GM18511 (cell line): ENCODE measurements around the gene CYP2A13.
"Not testable (repeated sequence)": the region's sequence is repeated elsewhere in the genome, so short reads cannot be mapped to it uniquely, and the experiment has no call there.

Experiments used
- ATAC-seq: cut with Tn5 transposase; IDR thresholded peaks from one replicate; pipeline ENCODE4 v1.9.1; 2021; ENCODE audit warnings: mild to moderate bottlenecking, moderate library complexity; ENCODE audit not compliant: unreplicated experiment

The CYP2A13 gene, protein sequence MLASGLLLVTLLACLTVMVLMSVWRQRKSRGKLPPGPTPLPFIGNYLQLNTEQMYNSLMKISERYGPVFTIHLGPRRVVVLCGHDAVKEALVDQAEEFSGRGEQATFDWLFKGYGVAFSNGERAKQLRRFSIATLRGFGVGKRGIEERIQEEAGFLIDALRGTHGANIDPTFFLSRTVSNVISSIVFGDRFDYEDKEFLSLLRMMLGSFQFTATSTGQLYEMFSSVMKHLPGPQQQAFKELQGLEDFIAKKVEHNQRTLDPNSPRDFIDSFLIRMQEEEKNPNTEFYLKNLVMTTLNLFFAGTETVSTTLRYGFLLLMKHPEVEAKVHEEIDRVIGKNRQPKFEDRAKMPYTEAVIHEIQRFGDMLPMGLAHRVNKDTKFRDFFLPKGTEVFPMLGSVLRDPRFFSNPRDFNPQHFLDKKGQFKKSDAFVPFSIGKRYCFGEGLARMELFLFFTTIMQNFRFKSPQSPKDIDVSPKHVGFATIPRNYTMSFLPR

DNA sequence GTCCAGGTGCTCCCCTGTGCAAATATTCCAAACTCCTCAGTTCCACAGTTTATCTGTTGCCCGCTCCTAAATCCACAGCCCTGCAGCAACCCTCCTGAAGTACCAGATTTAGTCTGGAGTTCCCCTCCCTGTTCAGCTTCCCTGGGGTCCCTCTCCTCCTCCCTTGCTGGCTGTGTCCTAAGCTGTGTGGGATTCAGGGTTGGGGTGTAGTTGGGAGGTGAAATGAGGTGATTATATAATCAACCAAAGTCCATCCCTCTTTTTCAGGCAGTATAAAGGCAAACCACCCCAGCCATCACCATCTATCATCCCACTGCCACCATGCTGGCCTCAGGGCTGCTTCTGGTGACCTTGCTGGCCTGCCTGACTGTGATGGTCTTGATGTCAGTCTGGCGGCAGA, at the start of gene CYP2A13:
CYP2A13 (plus strand) TSS at position 301 of the 400 bp plus-strand sequence; CDS start at position 322, 21 bp downstream.
- ATAC-seq, result no peak

DNA sequence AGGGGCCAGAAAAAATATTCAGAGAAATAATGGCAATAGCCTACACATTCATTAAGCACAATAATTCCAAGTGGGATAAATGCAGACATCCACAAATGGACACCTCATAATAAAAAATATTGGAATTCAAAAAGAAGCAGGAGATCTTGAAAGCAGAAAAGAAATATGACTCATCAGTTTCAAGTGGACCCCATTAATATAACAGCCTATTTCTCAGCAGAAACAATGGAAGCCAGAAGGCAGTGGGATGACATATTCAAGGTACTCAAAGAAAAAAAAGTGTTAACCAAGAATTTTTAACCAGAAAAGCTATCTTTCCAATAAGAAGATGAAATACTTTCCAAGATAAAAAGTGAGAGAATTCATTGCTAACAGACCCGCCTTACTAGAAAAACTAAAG, 48.4 kb upstream of the CYP2A13 start:
- ATAC-seq, result no peak

DNA sequence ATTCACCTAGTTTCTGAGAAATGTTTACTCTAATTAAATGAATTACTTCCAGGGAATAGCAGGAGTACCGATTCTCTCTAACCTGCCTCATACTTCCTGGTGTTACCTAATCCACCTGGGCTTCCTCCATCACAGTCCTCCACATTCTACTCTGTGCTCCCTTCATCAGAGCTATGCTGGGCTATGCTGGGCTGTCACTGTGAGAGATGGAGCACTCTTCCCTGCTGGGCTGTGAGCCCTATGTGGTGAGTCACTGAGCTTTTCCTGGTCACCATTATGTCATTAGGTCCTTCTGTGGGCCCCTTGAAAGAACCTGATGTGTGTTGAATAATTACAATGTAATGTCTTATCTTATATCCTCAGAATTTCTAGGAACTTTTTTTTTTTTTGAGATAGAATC, 43.2 kb upstream of the CYP2A13 start:
- ATAC-seq, result not testable (repeated sequence)

DNA sequence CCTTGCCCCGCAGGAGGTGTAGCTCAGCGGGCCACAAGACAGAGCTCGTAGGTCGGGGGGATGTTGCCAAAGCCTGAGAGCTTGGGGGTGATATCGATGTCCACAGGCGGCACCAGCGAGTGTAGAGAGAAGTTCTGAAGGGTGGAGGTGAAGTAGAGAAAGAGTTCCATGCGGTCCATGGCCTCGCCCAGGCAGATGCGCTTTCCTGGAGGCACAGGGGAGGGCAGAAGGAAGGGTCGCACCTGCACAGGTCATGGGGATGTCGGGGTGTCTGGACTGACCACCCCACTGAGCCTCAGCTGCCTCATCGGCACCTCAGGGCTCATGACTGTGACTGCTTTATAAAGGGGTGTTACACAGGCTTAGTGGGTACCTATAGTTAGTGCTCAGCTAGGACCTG, 37.8 kb upstream of the CYP2A13 start:
- no peak for ATAC-seq

DNA sequence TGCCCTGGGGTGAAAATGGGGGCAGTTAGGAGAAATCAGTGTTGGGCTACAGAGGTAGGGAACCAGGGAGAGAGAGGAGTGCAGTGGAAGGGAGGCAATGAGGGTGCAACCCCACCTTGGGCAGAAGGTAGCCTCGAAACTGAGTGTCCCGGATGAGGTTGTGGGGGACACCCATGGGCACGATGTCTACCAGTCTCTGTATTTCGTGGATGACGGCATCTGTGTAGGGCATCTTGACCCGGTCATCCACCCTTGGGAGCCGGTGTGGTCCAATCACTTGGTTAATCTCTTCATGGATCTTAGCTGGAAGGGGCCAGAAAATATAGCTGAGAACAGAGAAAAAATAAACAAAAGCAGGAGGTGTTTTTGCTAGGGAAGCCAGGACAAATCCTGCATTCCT, 36.1 kb upstream of the CYP2A13 start:
- ATAC-seq, result not testable (repeated sequence)

DNA sequence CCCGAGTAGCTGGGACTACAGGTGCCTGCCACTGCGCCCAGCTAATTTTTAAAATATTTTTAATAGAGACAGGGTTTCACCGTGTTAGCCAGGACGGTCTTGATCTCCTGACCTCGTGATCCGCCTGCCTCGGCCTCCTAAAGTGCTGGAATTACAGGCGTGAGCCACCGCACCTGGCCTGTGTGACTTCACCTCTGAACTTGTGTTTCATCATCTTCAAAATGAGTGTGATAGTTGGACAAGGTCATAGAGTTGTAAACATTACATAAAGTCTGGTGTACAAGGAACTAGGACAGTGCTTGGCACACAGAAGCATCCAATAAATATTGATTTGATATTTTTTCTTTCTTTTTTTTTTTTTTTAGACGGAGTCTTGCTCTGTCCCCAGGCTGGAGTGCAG, 34.9 kb upstream of the CYP2A13 start:
- not testable (repeated sequence) for ATAC-seq

DNA sequence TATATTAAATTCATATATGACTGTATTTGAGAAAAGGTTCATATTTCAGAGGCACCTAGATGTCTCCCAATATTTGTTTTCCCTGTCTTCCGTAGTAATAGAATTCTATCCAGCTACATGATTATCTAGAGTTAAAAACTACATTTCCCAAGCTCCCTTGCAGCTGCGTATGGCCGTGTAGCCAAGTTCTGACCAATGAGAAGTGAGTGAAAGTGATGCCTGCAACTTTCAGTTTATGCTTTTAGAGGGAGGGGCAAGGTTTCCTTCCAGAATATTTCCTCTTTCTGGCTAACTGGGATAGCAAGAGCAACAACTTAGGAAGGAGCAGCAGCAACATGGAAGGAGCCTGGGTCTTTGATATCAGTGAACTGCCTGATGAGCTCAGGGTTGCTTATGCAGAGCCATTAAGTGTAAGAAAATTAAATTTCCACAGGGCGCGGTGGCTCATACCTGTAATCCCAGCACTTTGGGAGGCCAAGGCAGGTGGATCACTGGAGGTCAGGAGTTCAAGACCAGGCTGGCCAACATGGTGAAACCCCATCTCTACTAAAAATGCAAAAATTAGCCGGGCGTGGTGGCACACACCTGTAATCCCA, 23.2 kb upstream of the CYP2A13 start:
- ATAC-seq, result no peak

DNA sequence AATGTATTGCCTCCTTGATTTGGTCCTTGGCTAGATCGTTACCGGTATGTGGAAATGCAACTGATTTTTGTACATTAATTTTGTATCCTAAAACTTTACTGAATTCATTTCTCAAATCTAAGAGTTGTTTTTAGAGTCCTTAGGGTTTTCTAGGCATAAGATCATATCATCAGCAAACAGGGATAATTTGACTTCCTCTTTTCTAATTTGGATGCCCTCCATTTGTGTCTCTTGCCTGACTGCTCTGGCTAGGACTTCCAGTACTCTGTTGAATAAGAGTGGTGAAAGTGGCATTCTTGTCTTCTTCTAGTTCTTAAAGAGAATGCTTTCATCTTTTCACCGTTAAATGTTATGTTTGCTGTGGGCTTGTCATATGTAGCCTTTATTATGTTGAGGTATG, 12.0 kb upstream of the CYP2A13 start:
- no peak for ATAC-seq

DNA sequence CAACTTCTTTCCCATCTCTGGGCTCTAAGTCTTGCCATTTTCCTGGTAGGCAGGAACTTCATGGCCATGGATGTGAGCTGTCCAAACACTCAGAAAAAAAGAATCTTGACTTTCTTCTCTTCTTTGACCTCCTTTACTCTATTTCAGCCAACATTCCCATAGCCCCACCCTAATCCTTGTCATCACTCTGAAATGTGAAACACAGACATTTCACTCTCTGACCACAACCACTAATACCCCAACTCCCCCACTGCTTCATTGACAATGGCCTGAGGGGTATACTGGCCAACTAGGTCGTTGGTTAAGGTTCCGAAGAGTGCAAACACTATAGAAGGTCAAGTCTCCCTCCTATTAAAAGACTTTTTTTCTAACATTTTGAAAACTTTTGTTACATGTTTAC, 4.7 kb upstream of the CYP2A13 start:
- no peak for ATAC-seq

DNA sequence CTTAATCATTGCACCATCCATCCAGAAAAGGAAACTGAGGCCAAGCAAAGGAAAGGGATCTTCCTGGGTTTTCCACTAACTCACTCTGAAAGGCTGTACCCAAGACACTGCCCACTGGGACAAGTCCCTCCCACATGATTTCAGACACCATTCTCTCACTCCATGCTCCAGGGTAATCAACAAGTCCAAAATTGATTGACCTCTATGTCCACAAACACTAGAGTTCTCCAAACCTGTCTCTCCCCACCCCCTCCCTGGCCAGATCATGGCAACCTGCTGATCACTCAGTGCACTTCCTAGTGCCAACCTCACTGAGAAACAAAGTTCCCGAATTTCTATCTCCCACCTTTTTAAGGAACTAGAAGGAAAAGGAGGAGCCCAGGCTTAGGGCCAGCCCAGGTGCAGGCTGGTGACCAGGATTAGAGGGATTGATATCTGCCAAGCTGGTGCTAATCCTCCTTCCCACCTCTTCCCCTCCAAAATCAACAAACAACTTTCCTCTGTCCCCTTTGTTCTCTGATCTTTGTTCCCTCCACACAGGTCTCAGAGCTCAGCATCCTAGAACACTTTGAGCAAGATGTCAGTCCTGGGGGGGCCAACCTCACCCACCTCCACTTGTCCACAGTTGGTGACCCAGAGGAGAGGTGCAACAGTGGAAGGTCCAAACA, 2.4 kb upstream of the CYP2A13 start:
- ATAC-seq, result no peak

DNA sequence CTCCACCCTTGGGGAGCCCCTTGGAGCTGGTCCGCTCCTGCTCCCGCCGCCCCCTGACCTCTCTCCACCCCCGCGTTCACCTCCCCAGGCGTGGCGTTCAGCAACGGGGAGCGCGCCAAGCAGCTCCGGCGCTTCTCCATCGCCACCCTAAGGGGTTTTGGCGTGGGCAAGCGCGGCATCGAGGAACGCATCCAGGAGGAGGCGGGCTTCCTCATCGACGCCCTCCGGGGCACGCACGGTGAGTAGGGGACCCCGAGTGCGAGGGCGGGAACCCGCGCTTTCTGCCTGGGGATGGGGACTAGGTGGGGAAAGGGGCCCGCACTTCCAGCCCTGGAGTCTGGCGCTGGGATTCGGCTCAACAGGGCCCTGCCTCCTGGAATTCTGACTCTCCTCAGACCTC, 1.7 kb downstream of the CYP2A13 start:
- ATAC-seq, result no peak

DNA sequence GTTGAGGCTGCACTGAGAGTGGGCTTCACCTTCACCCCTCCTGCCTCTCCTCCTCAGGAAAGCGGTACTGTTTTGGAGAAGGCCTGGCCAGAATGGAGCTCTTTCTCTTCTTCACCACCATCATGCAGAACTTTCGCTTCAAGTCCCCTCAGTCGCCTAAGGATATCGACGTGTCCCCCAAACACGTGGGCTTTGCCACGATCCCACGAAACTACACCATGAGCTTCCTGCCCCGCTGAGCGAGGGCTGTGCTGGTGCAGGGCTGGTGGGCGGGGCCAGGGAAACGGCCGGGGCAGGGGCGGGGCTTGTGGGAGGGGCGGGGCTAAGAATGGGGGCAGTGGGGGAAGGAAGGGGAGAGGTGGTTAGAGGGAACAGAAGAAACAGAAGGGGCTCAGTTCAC, 7.5 kb downstream of the CYP2A13 start:
- no peak for ATAC-seq

DNA sequence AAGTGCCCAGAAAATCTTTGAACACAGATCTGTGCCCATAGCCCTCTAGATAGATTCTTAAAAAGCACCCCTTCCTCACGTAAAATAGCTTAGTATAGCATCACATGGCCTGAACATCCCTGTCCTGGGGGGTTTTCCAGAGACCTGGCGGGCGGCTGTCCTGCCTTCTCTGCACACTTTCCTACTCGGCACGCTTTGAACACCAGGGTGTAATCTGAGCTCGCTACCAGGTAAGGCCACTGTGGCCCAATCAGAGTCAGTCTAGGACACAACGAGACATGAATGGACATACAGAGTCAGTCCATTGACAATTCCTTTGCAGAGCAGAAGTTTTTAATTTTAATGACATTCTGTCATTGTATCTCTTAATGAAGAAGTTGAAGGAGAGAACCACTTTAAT, 8.1 kb downstream of the CYP2A13 start:
- no peak for ATAC-seq

DNA sequence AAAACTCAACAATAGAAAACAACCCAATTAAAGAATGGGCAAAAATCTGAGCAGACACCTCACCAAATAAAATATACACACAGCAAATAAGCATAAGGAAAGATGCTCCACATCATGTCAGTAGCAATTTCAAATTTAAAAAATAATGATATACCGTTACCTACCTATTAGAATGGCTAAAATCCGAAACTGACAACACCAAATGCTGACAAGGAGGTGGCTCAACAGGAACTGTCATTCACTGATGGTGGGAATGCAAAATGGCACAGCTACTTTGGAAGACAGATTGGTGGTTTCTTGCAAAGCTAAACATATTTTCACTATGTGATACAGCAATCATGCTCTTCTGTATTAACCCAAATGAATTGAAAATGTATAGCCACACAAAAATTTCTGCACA, 9.1 kb downstream of the CYP2A13 start:
- ATAC-seq, result no peak

DNA sequence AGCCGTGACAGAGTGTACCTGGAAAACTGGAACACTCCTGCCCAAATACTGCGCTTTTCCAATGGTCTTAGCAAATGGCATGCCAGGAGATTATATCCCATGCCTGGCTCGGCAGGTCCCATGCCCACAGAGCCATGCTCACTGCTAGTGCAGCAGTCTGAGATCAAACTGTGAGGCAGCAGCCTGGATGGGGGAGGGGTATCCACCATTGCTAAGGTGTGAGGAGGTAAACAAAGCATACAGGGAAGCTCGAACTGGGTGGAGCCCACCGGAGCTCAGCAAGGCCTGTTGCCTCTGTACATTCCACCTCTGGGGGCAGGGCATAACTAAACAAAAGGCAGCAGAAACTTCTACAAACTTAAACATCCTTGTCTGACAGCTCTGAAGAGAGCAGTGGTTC, 10.5 kb downstream of the CYP2A13 start:
- no peak for ATAC-seq

DNA sequence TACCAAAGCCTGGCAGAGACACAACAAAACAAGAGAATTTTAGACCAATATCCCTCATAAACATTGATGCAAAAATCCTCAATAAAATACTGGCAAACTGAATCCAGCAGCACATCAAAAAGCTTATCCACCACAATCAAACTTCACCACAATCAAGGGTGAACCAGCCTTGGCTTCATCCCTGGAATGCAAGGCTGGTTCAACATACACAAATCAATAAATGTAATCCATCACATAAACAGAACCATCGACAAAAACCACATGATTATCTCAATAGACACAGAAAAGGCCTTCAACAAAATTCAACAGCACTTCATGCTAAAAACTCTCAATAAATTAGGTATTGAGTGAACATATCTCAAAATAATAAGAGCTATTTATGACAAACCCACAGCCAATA, 14.0 kb downstream of the CYP2A13 start:
- not testable (repeated sequence) for ATAC-seq

DNA sequence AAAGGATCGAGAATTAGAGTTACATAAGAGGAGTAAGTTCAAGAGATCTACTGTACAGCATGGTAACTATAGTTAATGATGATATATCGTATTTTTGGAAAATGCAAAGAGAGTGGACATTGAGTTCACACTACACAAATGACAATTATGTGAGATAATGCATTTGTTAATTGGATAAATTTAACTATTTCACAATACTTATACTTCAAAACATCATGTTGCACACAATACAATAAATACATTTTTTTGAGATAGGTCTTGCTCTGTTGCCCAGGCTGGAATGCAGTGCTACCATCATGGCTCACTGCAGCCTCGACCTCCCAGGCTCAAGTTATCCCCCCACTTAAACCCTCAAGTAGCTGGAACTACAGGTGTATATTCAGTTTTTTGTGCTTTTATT, 17.9 kb downstream of the CYP2A13 start:
- ATAC-seq, result no peak

DNA sequence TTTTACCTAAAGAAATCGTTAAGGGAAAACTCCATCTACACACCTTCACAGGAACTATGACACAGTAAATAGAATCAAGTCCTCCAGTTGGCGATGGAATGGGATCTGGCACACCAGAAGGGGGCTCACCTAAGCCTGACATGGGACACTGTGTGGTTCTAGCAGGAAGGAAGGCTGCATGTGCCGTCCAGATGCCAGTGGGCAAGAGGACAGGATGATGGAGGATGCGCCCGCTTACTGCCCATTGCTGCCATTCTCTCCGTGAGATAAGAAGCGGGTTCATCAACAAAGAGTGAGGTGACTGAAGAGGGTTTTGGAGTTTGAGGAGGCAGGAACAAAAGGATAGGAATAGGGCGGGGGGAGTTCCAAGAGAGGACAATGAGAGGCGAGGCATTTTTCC, 23.0 kb downstream of the CYP2A13 start:
- ATAC-seq, result no peak

DNA sequence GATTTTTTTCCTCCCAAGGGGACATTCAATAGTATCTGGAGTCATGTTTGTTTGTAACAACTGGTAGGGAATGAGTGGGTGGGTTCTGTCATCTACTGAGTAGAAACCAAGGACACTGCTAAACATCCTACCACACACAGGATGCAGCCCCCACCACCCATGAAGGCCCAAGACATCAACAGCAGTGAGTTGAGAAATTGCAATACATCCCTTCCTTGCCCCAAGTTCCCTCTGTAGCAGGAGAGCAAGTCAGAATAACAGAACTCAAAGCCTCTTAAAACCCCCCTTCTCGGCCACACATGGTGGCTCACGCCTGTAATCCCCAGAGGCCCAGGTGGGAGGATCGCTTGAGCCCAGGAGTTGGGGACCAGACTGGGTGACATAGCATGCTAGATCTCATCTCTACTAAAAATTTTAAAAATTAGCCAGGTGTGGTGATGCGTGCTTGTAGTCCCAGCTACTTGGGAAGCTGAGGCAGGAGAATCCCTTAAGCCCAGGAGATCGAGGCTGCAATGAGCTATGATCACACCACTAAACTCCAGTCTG, 23.6 kb downstream of the CYP2A13 start:
- no peak for ATAC-seq

DNA sequence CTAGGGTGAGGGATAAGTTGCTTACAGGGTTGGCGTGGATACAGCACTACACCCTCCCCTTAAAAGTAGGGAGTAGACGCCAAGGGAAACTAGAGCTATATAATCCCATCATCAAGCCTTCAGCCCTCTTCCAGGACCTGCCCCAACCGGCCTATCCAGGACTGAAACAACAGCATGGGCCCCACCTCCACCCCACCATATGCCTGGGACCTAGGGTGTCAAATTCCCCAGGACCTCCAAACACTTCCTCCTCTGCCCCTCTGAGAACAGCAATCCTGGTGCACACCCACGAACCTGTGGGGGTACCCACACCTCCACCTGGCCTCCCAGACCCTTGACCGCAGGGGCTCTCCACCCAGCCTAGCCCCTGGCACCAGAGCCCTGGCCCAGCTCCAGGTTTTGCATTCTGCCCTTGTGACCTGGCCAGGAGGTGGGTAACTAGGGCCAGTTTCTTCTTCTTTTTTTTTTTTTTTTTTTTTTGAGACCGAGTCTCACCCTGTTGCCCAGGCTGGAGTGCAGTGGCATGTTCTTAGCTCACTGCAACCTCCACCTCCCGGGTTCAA, 24.6 kb downstream of the CYP2A13 start:
- no peak for ATAC-seq

DNA sequence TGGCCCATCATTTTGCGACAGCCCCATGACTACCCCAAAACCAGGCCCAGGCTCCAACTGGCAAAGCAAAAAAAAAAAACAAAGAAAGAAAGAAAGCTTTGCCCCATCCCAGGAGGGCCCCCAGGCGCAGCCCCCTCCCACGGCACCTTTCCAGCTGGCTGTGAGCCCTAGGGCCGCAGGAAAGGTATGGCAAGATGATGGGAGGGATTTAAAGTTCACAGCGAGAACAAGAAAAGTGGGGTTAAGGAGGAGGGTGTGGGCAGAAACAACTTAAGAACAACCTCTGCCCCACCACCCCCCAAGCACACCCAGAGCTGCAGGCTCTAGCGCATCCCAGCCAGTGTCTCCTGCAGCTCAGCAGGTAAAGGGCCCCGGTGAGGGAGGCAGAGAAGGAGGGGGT, 25.9 kb downstream of the CYP2A13 start, which contains the start of gene CYP2F1:
CYP2F1 (plus strand) TSS at position 301 of the 400 bp plus-strand sequence. CDS start 1,757 bp downstream, outside the sequence.
- ATAC-seq, result no peak
